NCI-H1694 treated with DMSO at 0.1 percent for 48 hours (cell line): ENCODE data around the gene CDH22.

Experiments used
- DNase-seq: peaks from one replicate; lab custom pipeline; 2025; lab: John Stamatoyannopoulos, UW

The CDH22 gene

GRCh38 chr20:46343975-46344357, 35.7 kb upstream of the CDH22 start:
- DNase-seq, result no peak

DNA sequence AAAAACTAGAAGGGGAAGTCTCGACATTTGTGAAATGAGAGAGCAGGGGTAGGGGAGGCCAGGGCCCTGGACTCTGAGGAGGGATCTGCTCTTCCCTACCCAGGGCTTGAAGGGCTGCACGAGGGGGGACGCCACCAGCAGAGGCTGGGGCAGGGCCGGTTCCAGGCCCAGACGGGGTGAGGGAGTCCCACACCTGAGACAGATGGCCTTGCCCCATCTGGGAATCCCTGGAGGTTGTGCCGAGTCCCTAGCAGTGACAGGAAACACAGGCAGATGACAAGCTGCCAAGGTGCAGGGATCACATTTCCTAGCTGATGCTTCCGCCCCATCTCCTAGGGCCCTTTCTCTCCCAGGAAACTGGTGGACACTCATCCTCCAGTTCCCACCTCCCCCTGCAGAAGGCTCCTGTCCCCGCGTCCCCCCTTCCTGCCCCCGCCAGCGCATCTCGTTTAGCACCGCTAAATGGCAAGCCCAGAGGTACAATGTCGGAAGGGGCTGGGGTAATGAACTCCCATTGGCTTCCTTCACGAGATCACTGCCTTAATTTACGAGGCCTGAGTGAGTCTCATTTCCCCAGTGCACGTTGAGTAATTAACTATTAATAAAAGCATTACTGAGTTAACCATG, 35.2 kb upstream of the CDH22 start:
- peak; percentile 66 for DNase-seq

DNA sequence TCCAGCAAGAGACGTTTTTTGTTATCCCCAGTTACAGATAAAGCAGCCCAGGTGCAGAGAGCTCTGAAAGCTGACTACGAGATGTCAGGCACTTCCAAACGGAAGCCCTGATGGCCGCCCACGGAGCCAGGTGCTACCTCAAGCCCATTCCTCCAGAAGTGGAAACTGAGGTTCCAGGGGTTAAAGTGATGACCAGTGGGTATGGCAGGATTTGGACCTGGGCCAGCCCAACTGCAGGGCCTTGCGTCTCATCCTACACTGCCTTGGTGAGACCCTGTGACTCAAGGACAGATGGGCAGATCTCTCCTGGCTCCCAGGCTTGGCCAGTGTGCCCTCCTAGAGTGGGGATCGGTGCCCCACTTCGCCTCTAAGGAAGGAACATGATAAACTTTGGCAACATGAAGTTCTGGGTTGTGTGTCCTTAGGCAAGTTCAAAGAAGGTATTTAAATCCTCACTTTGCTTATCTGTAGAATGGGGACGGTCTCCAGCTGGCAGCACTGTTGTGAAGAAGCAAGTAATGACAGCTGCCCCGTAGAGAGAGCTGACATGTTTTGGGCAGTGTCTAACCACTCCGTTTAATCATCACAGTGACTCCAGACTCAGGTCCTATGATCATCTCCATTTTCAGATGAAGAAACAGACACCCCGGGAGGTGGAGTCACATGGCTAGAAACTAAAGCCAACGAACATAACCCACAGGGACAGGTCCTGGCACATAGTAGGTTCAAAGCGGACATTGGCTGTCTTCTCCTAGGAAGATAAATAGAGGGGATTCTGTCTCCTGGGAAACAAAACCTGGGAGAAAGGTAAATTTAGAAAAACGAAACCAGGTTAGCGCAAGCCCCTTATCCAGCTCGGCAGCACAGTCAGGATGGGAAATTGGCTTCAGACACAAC, 34.4 kb upstream of the CDH22 start:
- no peak for DNase-seq

DNA sequence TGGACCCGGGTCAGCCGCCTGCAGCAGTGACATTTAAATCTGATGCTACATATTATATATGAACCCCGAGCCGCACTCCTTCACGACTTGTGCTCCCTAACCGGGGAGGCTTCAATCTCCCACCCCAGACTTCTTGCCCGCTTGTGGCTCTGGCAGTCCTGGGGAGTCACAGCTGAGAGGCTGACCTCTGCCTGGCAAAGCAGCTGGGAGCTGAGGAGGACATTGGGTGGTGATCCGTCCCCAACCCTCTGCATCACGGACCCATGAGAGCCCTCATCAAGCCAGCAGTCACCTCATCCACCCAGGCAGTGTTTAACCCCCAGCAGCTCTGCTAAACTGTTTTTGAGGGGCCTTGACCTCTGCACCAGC, 33.7 kb upstream of the CDH22 start:
- DNase-seq, result no peak

DNA sequence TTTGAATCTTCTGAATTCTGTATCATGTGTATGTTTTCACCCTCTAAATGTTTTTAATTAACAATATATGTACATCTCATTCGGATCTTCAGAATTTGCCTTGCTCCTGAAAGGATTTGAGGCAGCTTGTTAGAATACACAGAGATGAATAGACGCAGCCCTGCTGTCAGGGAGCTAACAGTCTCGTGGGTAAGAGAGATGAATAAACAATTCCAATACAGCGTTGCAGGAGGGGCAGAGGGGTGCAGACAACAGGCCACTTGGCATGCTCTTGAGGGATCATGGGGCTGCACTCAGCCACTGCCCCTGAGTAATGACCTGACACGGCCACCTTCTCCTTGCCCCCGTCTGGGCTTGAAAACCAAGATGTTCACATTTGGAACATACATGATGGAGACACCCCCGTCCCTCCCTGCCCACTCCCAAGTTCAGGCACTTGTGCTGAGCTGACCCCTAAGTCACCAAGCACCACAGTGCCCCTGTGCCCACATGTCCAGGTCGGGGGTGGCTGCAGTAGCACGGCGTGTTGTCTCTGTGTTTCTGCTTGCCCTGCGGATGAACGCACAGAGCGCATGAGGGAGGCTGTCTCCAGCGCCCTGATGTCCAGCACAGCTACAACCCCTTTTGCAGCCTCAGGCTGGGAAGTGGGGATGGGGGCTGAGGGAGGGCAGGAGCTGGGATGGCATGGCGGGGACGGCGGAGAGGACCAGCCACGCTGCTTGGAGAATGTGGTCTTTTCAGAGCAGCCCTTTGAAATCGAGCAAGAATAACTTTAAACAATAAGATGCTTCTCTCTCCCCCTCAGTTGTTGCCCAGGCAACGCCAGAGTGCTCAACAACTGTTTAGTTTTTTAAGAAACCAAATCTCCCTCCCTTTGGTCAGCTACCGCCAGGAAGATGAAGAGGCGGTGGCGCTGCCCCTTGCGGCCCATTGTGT, 33.0 kb upstream of the CDH22 start:
- DNase-seq, result no peak

DNA sequence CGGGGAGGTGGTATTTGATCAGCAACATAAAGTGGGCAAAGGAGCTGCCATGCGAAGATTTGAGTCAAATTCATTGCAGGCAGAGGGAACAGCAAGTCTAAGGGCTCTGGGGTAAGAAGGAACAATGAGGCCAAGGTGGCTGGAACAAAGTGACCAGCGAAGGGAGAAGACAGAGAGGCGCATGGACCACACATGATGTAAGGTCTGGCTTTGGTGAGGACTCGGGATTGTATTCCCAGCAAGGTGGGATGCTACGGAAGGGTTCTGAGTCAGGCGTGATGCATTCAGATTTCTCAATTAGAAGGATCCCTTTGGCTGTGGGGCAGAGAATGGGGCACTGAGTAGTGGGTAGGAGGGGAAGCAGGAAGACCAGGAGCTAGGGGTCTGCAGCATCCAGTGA, 30.7 kb upstream of the CDH22 start:
- no peak for DNase-seq

GRCh38 chr20:46336735-46337134, 28.4 kb upstream of the CDH22 start:
- DNase-seq, result no peak

GRCh38 chr20:46334303-46334904, 26.1 kb upstream of the CDH22 start:
- DNase-seq, result no peak

DNA sequence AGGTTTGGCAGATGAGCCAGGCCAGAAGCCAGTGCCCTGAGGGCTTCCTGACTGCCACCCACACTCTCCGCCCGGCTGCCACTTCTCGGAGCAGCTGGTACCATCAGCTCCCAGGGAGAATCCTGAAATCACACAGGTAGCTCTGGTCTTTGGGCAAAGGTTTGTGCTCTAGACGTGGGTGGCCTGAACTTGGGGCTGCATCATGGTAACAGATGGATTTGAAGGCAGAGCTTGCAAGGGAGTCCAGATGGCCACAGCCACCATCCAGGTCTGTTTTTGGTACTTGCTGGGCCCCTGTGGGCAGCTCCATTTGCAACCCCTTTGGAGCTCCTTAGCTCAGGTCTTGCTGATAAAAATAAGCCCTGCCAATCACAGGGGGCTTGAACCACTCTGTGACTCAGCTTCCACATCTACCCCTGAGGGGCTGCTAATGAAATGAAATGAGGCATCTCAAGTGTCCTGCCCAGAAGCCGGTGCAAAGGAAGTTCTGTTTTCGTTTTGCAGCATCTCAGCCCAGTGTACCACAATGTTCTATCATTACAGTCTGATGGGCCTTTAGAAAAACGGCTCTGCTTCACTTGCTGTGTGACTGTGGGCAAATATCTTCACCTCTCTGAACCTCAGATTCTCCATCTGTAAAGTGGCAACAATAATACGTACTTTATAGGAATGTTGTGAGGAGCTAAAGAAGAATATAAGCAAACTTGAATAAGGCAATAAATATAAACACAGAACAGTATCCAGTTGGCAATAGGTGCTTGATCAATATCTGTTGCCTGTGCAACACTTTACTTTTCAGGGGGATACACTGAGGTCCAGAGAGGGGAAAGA, 25.1 kb upstream of the CDH22 start:
- DNase-seq, result peak; percentile 75

GRCh38 chr20:46332373-46333160, 24.3 kb upstream of the CDH22 start:
- DNase-seq, result peak; percentile 75

- no peak for DNase-seq
Measured at GRCh38 chr20:46331611-46332361, 23.5 kb upstream of the CDH22 start.

GRCh38 chr20:46330831-46331371, 22.6 kb upstream of the CDH22 start:
- no peak for DNase-seq

GRCh38 chr20:46330072-46330763, 21.9 kb upstream of the CDH22 start:
- DNase-seq, result no peak

- DNase-seq, result no peak
Measured at GRCh38 chr20:46328200-46328882, 20.0 kb upstream of the CDH22 start.

DNA sequence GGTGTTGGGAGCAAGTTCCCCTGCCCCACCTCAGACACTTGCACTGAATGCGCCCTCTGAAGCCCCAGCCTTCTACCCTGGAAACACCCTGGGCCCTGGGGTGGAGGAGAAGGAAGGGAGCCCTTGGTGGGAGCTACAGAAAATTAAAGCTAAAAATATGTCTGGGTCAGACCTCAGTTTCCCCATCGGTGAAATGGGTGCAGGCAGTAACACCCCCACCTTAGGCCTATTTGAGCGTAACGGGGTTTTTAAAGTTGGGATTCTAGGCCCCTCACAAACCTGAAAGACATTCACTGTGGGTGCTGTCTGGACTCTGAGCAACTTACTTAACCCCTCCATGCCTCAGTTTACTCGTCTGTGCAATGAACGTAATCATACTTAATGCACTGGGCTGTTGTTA, 19.3 kb upstream of the CDH22 start:
- no peak for DNase-seq

DNA sequence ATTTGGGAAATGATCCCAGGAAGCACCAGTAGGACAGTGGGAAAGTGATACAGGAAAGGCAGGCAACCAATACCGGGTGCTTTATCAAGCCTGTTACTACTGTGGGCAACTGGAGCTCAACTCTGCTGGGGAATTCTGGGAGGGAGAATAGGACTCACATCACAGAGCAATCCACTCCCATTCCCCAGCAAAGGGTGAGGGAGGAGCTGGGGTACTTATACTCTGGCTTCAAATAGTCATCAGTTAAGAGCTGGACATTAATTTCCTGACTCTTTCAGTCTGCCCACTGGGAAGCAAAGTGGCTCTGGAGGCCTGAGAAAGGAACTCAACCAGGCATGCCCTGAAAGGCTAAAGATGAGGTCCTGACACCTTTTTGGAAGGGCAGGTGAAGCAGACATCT, 17.5 kb upstream of the CDH22 start:
- DNase-seq, result no peak

- peak; percentile 49 for DNase-seq
Measured at GRCh38 chr20:46324960-46325703, 16.8 kb upstream of the CDH22 start.
